ENCODE measurements around the gene PBX1. TPM values are rescaled to one million over a fixed set of nuclear protein-coding genes. Genes with fewer than 3 reads are reported as not detected.

The PBX1 gene
- polyA plus RNA-seq, 3 donors: 0.07 TPM; not detected in 2

GRCh38 chr1:164841702-164842465 lies 282.9 kb downstream of the PBX1 start:
- Histone ChIP-seq H3K9ac (ENCODE audit: insufficient read depth, low read length, poor library complexity, severe bottlenecking) (no peak overlapping the region), H2AFZ (ENCODE audit: insufficient read depth, low read depth, low read length, poor library complexity, severe bottlenecking) (no peak overlapping the region), H3K4me3 (replicated peaks in 1 of 3; ENCODE audit: low read depth in 2 of 3, low read length in 3 of 3) (no peak overlapping the region), H3K36me3 (replicated peaks in 1 of 2; ENCODE audit: control insufficient read depth in 1 of 2, insufficient read depth in 2 of 2, low read length in 2 of 2) (no peaks in the 10 kb centered on the region), H3K4me2 (replicated peaks; ENCODE audit: extremely low read depth, low read length, poor library complexity, severe bottlenecking) (no peak overlapping the region), H3K27ac (ENCODE audit: low read depth in 1 of 2, low read length in 2 of 2) (no peak overlapping the region), H4K20me1 (ENCODE audit: insufficient read depth, low read length) (no peaks in the 10 kb centered on the region), H3K4me1 (ENCODE audit: control insufficient read depth in 1 of 2, insufficient read depth in 2 of 2, low read length in 2 of 2) (no peaks in the 10 kb centered on the region), H3K27me3 (ENCODE audit: control insufficient read depth in 2 of 2, insufficient read depth in 2 of 2, low read length in 2 of 2) (no peaks in the 10 kb centered on the region), H3K79me2 (ENCODE audit: insufficient read depth, low read length) (no peaks in the 10 kb centered on the region), H3K9me3 (replicated peaks in 1 of 2; ENCODE audit: control insufficient read depth in 1 of 2, insufficient read depth in 1 of 2, low read length in 2 of 2) (no peaks in the 10 kb centered on the region)
- intact Hi-C loops (cut with micrococcal nuclease): no loop called here
- no peak for DNase-seq
- no peak overlapping the region for H3K4me3 Mint-ChIP-seq
- no peaks in the 10 kb centered on the region for H3K4me1 Mint-ChIP-seq
- WGBS (ENCODE audit: insufficient coverage): 90% methylated on average over 6 of the region's 14 CpGs
- no peak for TF ChIP-seq CTCF (IDR thresholded peaks at IDR 0.05)
- H3K9me3 Mint-ChIP-seq: peaks cover 0 to 8% (median 0%) of the 10 kb centered on the region in 7 donors
- no peaks in the 10 kb centered on the region for H3K36me3 Mint-ChIP-seq
- H3K27me3 Mint-ChIP-seq (ENCODE audit: low read depth in 3 of 3): peaks cover 0 to 1% (median 0%) of the 10 kb centered on the region in 3 donors
- no peak overlapping the region for H3K27ac Mint-ChIP-seq

- no peak overlapping the region for H3K27ac Mint-ChIP-seq
- Histone ChIP-seq H3K4me3 (replicated peaks in 1 of 3; ENCODE audit: low read depth in 2 of 3, low read length in 3 of 3) (no peak overlapping the region), H3K9ac (ENCODE audit: insufficient read depth, low read length, poor library complexity, severe bottlenecking) (no peak overlapping the region), H3K27me3 (ENCODE audit: control insufficient read depth in 2 of 2, insufficient read depth in 2 of 2, low read length in 2 of 2) (no peaks in the 10 kb centered on the region), H3K27ac (ENCODE audit: low read depth in 1 of 2, low read length in 2 of 2) (no peak overlapping the region), H3K4me1 (ENCODE audit: control insufficient read depth in 1 of 2, insufficient read depth in 2 of 2, low read length in 2 of 2) (no peaks in the 10 kb centered on the region), H3K4me2 (replicated peaks; ENCODE audit: extremely low read depth, low read length, poor library complexity, severe bottlenecking) (no peak overlapping the region), H4K20me1 (ENCODE audit: insufficient read depth, low read length) (no peaks in the 10 kb centered on the region), H3K79me2 (ENCODE audit: insufficient read depth, low read length) (no peaks in the 10 kb centered on the region), H3K9me3 (replicated peaks in 1 of 2; ENCODE audit: control insufficient read depth in 1 of 2, insufficient read depth in 1 of 2, low read length in 2 of 2) (no peaks in the 10 kb centered on the region), H3K36me3 (replicated peaks in 1 of 2; ENCODE audit: control insufficient read depth in 1 of 2, insufficient read depth in 2 of 2, low read length in 2 of 2) (no peaks in the 10 kb centered on the region), H2AFZ (ENCODE audit: insufficient read depth, low read depth, low read length, poor library complexity, severe bottlenecking) (no peak overlapping the region)
- no peak for TF ChIP-seq CTCF (IDR thresholded peaks at IDR 0.05)
- 100% methylated on average over 1 of the region's 10 CpGs for WGBS (ENCODE audit: insufficient coverage)
- intact Hi-C loops (cut with micrococcal nuclease): no loop called here
- H3K27me3 Mint-ChIP-seq (ENCODE audit: low read depth in 3 of 3): peaks cover 0 to 3% (median 0%) of the 10 kb centered on the region in 3 donors
- peaks cover 0 to 8% (median 3%) of the 10 kb centered on the region in 7 donors for H3K9me3 Mint-ChIP-seq
- H3K4me3 Mint-ChIP-seq: no peak overlapping the region
- H3K4me1 Mint-ChIP-seq: no peaks in the 10 kb centered on the region
- DNase-seq: no peak
- no peaks in the 10 kb centered on the region for H3K36me3 Mint-ChIP-seq
These were observed 283.9 kb downstream of the PBX1 start for GRCh38 chr1:164842870-164843269.

Data from CD14-positive monocyte (primary cell).